Stimulated activated CD4-positive, alpha-beta T cell treated with anti-CD3 and anti-CD28 coated beads, Interleukin-2, amount 100 ng/mL, for 24 hours (primary cell): ENCODE results near the gene RUNX1.

ENCODE experiments used
- DNase-seq, 2 donors: peaks; one replicate each; pipeline ENCODE4 v3.0.0-alpha.2; 2020

Gene RUNX1

DNA sequence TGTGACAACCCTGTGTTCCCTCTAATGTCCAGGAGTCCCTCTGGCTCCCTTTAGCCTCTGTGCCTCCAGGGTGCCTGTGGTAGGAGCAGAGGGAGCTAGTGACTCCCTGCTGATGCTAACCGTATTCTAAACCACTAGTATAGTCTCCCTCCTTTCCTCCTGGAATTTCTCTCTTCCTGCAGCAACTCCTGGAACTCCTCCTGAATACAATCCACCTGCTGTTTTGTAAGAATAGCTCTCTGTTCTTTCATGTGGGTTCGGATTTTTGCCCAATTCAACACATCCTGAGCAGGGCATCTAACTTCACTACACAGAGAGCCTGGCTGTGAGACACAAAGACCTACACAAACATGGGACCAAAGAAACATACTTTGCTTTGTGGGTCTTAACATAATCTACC lies 107.9 kb downstream of the RUNX1 start:
- no peak for DNase-seq

DNA sequence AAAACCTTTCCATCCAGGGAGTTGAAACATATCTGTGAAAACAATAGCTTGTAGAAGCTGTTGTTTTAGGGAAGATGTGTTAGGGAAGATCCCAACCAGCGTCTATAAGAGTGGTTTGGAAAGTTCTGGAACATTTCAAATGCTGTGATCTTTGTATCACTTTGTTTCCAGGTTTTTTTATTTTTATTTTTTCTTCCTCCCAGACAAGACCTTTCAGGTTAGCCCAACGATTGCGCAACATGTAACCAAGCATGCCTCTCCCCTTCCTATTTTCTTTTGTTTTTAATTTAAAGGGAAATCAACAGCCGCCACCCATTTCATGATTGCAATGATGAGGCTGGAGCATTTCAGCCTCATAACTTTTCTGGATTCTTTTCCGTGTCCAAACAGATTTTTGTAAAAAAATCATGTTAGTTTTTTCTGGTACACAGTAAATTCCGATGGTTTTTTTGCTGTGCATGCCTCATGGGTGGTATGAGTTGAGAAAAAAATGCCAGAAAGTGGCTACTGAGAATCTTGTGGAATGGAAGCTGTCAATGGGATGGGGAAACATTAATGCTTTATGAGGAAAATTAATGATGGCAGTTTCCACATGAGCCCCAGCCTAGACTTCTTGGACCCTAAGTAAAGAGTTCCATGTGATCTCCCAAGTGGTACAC lies 109.3 kb downstream of the RUNX1 start:
- no peak for DNase-seq

DNA sequence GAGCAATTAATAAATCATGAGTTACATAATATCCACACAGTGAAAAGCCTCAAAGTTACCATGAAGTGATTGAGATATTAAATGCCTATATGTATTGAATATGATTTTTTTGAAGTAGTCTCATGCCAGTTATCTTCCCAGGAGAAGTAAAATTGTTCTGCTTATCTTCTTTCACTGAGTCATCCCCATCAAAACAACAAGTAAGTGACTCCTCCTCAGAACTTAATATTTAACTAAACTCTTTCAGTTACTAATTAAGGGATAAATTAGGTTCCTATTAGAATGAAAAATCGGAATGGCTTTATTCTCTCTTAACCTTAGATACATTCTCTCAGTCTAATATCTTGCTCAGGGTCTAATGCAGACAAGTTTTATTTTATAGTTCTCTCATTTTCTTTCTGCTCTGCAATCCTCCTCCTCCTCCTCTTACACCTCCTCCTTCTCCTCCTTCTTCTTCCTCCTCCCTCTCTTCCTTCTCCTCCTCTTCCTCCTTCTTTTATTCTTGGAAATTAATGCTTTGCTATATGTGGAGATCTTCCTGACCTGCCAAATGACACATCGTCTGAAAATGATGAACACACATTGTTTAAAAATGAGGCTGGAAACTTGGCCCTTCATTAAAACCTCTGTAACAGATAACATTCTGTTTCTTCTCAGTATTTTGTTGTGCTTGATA lies 110.9 kb downstream of the RUNX1 start:
- DNase-seq = no peak

DNA sequence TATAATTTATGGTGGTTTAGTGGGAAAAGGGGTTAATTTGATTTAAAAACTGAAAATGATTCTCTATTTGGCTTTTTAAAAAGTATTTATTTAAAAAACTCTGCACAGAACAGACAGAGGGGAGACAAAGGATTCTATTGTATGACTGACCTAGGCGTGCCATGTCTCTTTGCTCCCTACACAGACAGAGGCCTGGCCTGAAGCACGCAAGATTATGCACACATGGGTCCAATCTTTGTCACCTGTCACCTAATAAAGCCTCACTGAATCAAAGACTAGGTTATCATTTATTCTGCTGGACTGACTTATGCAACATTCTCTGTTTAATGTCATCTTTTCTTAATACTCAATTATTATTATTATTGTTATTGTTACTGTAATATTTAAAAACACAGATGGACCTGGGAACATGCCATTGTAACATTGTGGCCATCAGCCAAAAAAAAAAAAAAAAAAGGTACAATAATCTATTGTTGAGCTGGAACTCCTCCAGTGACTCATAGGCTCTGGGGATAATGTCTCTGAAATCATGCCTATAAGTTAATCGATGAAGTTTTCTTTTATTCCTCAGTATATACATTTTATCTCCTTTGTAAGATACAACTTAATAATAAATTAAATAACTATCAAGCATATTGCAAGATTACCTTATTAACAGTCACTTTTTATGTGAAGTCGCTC lies 112.1 kb downstream of the RUNX1 start:
- DNase-seq = no peak

DNA sequence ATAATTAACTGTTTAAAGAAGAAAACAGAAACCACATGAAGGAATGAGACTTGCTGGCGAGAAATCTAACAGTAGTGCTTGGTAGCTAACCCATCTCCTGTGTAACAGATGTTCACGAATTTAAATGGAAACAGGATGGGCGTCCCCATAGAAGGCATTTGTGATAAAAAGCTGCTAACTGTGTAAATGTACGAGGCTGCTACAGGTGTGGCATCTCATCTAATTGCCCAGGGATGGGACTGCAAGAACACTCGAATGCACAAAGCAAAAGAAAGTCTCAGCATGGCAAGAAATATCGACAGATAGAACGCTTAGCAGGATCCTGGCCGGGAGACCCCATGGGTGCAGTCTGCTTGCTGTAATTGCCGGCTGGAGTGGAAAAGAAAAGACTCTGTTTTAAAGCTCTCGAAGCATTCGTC lies 112.7 kb downstream of the RUNX1 start:
- DNase-seq = no peak

DNA sequence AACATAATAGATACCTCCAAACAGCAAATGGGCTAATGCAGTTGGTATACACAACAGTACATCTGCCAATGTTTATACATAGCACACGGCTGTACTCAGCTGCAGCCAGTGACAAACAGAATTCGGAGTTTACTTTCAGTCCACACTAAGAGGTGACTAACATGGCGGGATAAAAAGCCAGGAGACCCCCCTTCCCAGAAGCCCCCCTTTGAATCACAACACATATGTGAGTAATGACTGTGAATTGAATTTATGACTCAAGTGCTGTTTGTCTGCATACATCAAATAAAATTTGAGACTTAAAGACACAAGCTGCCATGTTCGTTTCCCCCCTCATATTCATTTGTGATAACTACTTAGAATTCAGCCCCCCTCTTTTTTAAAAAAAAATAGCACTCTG lies 113.2 kb downstream of the RUNX1 start:
- no peak for DNase-seq

DNA sequence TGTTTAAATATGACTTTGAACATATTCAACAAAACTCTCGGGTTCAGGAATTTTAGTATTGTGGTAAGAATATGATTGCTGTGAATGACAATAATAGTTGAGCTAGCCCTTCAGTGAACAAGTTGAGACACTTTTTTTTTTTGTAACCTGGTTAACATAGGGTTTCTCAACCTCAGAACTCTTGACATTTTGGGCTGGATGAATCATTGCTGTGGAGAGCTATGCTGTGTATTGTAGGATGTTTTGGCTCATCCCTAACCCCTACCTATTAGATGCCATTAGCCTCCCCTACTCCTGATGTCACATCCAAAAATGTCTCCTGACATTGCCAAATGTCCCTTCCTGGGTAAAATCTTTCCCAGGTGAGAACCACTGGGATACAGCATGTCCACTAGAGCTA lies 113.7 kb downstream of the RUNX1 start:
- no peak for DNase-seq

DNA sequence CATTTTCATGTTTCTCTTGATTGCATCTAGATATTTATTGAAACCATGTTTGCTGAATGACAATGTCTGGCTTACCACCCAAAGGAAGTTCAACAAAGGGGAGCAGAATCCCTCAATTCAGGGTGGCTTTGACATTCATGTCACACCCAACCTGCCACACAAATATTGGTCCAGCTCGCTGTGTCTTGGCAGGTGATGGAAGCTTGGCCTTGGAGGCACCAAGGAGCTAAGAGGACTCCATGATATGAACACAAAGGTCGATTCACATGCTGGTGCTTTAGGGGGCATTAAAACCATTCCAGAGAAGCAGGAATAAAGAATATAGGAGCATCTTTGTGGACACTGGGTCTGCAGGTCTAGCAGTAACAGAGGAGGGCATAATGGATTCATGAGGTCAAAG lies 114.8 kb downstream of the RUNX1 start:
- no peak for DNase-seq

DNA sequence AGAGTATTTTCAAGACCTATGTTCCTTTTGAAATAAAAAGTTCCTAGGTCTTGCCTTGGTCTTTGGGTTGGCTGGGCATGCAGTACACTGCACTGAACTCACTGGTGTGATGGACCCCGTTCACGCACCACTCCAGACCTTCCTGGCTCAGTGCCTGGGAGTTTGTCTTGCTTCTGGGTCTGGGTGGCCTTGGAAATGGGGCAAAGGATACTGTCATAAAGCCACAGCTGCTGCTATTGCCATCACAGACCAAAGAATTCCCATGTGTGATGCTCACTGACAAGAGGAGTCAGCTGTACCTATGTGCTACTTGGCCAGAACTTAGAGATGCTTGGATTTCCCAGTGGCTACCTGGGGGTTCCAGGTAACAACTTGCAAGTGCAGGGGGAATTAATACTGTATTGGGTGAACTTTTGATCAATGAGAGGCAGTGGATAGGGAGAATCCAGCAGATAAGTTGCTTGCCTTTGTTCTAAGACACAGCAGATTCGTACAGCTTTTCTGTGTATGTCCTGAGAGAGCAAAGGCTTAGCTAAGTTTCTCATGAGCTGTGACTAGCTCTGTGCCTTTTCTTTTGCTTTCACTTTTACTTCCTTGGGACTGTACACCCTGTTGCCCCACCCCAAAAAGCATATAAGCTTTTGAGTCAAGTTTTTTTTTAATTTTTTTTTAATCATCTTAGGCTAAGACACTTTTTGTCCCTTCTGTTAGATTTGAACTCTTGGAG lies 115.3 kb downstream of the RUNX1 start:
- DNase-seq = peak in 1 of 2 donors; percentile 32

DNA sequence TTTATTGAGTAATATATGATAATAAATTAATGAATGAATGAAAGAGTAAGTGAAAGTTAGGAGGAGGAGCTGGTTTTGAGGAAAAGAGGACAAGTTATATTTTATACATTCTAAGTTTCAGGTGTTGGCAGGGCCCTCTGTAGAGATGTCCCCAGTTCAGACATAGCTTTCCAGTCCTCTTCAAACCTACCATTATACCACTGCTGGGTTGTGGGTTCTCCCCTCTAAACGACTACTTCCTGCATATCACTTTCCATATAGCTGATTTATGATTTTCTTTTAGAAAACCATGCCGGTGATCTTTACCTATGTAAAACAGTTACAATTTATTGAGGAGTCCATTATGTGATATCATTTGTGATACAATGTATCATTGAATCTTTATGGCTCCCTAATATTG lies 116.9 kb downstream of the RUNX1 start:
- DNase-seq = no peak

DNA sequence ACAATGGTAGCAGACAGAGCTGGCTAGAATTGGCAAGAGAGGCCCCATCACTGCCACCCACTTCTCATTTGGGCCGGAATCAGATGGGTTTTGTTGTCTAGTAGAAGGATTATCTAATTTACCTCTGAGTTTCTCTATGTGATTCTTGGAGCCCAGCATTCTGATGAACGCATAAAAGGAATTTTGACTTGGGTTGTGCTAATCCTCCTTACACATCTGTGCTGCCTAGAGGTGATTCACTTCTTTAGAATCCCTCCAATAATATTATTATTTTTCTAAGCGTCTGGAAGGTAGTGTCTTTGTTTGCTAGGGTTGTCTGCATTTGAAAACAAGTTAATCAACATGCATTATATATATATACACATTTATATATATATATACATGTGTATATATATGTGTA lies 118.1 kb downstream of the RUNX1 start:
- no peak for DNase-seq

DNA sequence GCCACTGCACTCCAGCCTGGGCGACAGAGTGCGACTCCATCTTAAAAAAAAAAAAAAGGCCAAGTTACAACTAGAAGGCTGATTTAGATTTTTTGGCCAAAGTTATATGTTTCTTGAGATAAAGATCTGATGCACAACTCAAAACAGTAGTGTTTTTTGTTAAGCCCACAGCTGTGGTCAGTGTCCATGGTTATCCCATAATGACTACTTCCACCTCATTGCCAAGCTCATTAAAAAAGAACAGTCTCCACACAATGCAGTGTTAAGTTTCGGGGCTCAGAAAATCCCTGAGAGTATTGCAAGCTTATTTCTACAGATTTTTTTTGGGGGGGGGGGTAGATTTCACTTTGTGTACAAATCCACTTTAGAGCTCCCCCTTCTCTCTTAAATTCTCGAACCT lies 120.5 kb downstream of the RUNX1 start:
- DNase-seq = no peak

DNA sequence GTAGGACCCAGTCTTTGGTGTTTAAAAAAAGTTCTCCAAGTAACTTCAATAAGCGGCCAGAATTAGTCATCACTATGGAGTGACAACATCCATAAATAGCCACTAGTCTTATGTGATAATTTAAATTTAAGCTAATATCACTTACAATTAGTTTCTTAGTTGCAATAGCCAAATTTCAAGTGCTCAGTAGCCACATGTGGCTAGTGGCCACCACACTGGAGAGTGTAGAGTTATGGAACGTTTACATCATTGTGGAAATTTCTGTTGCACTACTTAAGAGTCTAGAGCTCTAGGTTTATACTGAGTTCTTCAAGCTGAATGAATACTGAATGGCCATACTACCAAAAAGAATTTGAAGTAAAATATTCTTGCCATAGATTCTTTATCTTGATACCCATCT lies 121.1 kb downstream of the RUNX1 start:
- DNase-seq = no peak

DNA sequence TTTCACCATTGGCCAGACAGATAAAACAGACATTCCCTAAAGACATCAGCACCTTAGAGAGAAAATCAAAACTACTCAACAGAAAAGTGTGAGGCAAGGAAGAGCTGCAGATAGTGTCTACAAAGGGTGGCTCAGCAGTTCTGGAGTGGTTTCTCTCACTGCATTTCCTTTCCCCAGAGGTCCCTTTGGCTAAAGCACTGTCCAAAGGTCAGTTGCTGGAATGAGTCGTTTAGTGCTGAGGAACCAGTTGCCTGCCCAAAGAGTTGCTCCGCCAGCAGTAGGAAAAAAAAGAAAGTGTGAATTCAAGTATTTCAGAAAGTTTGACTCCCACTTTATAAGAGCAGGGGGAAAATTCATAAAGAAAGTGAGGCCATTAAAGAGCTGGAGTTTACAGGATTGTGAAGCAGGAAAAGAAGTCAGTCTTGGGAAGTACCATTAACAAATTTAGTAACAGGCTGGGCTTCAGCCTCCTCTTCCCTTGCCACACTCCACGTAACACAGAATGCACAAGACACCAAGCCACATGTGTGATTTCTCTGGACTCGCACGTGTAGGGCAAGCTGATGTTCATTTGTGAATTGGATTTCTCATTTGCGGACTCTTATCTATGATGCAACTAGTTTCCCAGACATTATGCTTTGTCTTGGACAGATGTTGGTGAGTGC lies 122.2 kb downstream of the RUNX1 start:
- no peak for DNase-seq

DNA sequence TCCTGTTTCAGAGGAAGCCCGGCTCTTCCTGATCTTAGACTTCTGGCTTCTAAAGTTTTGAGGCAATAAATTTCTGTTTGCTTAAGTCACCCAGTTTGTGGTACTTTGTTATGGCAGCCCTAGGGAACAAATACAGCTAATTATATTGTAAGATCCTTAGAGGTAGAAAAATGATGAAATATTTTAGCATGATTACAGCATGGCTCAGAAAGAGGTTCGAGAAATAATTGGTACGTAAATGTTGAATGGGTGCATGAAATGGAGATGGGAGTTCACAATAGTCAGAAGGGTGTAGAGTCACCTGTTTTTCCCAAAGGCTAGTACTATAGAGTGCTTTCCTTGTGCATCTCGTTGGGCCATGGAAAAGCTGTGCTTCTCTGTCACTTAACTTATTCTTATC lies 123.5 kb downstream of the RUNX1 start:
- no peak for DNase-seq

DNA sequence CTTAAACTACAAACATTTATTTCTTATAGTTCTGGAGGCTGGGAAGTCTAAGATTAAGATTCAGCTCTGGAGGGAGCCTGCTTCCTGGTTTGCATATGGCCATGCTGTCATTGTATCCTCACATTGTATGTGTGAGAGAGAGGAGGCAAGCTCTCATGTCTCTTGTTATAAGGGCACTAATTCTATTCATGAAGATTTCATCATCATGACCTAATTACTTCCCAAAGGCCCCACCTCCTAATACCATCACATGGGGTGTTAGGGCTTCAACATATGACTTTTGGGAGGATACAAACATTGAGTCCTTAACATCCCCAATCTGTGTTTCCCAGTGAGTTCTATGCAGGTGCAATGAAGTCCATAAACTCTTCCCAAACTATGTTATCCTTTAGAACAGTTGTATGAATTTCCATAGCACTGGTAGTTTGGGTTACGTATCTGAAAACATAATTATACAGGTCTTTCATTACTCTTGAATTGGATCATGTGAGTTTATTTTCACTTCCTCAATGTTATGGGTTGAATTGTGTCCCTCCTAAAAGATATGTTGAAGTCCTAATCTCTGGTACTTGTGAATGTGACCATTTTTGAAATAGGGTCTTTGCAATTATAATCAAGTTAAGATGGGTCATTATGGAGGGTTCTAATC lies 124.2 kb downstream of the RUNX1 start:
- DNase-seq = no peak

DNA sequence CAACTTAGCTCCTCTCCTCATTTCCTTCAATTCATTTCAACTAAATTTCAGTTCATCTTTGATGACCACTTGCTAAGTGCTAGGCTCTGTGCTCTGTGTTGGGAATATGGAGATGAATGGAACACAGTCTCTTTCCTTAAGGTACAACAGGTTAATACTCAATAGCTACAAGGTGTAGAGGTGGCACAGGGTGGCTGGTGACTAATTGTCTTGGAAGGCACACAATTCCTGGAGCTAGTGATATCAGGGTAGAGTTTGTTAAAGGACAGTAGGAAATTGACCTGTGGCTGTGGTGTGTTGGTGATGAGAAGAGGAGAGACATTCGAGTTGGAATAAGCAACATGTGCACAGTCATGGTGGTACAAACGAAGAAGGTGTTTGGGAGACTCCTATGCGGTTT lies 124.9 kb downstream of the RUNX1 start:
- DNase-seq = no peak

DNA sequence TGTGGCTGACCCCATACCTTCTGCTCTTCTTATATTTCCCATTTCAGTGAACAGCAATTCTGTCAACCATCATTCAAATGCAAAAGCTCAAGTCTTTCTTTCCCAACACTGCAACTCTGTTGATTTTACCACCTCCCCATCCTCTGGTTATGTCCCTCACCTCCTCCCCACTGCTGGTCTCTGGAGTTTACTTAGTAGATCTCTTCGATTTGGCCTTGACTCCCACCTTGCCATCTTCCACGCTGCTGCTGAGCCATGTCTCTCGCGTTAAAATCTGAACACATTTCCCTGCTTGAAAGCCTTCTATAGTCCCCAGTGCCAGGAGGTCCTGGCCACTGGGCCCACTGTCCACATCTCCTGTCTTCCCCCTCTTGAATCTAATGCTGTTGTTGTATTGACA lies 125.5 kb downstream of the RUNX1 start:
- DNase-seq = no peak

DNA sequence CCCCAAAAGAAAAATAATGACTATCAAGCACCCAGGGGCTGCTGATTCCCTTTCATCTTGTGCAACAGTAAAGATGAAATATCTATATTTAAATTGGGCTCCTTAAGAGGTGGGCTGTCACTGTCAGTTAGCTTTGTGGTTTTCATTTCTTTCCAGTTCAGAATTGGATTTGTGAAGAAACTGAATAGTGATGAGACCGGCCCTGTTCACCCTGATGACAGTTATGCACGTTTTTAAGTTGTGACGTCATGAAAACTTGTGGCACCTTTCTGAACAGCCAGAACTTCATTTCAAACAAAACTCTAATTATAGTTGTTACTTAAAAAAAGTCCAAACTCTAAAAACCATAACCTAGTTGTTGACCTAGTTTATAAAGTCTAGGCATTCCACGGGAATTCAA lies 125.9 kb downstream of the RUNX1 start:
- no peak for DNase-seq

DNA sequence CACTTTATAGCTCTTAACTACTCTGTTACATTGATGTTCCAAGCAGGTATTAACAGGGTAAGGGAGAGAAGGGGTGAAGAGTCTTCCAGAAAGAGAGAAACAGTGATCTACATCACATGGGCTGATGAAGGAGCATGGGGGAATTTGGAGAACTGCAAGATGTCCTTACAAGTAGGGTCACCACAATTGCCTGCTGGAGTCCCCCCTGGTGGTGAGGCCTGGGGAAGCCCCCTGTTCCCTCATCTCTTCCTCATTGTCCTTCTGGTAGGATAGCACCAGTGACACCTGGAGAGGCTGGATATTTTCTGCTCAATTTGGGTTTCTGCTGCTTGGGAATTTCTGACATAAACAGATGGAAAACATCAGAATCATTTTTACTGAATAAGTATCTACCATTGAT lies 126.6 kb downstream of the RUNX1 start:
- no peak for DNase-seq

DNA sequence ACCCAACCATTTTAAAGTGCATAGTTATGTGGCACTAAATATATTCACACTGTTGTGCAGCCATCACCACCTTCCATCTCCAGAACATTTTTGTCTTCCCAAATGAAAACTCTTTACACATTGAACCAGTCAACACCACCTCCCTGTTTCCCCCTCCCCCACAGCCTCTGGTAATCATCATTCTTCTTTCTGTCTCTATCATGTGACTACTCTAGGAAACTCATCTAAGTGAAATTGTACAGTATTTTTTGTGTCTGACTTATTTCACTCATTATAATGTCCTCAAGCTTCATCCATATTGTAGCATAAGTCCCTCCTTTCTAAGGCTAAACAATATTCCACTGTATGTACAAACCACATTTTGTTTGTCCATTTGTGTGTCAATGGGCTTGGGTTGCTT lies 128.0 kb downstream of the RUNX1 start:
- peak in 1 of 2 donors; percentile 8 for DNase-seq

DNA sequence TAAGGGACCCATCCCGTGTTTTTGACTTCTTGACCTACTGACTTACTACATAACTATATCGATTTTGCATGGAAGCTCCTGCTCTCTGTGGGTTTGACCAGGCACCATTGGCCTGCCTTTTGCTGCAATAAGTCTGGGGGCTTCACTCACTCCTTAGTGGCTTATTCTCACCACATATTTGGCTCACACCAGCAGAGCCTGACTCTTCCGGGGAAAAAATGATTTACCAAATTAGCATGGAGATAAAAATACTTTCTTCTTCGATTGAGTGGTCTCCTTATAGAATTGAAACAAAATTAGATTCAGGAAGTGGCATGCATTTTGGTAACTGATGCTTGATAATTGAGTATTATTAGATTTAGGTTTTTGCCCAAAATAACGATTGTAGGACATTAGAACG lies 129.7 kb downstream of the RUNX1 start:
- DNase-seq = no peak

DNA sequence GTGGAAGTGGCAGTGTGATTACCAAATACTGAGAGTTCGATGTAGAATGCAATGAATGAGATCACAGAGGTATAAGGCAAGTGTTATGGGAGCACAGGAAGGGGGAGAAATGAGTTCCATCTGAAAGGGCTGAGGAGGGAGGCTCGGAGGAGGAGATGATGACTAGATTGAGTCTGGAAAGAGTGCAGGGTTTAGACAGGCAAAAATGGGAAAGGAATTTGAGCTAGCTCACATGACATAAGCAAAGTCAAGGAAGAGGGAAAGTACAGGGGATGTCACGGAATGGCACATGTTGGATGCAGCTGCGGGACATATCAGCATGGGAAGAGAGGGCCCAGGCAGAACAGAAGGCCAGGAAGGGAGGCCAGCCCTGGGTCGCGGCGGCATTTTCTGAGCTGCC lies 132.7 kb downstream of the RUNX1 start:
- DNase-seq = no peak
